GM23248 (cell line): ENCODE measurements around the gene TSHZ2.
"Not testable (repeated sequence)": the region's sequence is repeated elsewhere in the genome, so short reads cannot be mapped to it uniquely, and the experiment has no call there.

Experiments used
- EZH2 ChIP-seq: fragments of 200-600 bp; sonication (generic); IDR thresholded peaks from 2 replicates; pipeline ENCODE4 v1.6.1; 2018; ENCODE audit warnings: antibody characterized with exemption, mild to moderate bottlenecking; ENCODE audit not compliant: insufficient read depth, poor library complexity, severe bottlenecking
- EZH2phosphoT487 ChIP-seq: fragments of 200-600 bp; sonication (generic); IDR thresholded peaks from 2 replicates; pipeline ENCODE4 v1.6.1; 2018; ENCODE audit warnings: antibody characterized with exemption, moderate library complexity, mild to moderate bottlenecking, low read depth; ENCODE audit not compliant: insufficient read depth

- not testable (repeated sequence) for TF ChIP-seq EZH2, EZH2phosphoT487
Observed at GRCh38 chr20:53523615-53524014, 551.5 kb downstream of the TSHZ2 start.
